HG02852 (cell line): Measurements from ENCODE around the gene HCCS.

Source experiments
- ATAC-seq: cut with Tn5 transposase; IDR thresholded peaks from one replicate; pipeline ENCODE4 v1.9.1; 2021; ENCODE audit warnings: mild to moderate bottlenecking, moderate library complexity; ENCODE audit not compliant: unreplicated experiment

Gene HCCS

GRCh38 chrX:11111037-11111851 is at the start of gene HCCS:
Gene HCCS, plus strand, starts transcription at chrX:11111332. Its CDS starts 729 bp downstream, at chrX:11112061.
- ATAC-seq, result peak; percentile 92

- ATAC-seq, result no peak
Measured at GRCh38 chrX:11064276-11064675, 46.9 kb upstream of the HCCS start.

- ATAC-seq, result no peak
Measured at GRCh38 chrX:11064851-11065600, 46.1 kb upstream of the HCCS start.

- ATAC-seq, result no peak
Measured at GRCh38 chrX:11066812-11067211, 44.3 kb upstream of the HCCS start.

GRCh38 chrX:11073381-11073780 is 37.8 kb upstream of the HCCS start:
- ATAC-seq, result no peak

- no peak for ATAC-seq
Measured at GRCh38 chrX:11080741-11081305, 30.3 kb upstream of the HCCS start.

GRCh38 chrX:11081511-11081910 is 29.6 kb upstream of the HCCS start:
- ATAC-seq, result no peak

GRCh38 chrX:11085305-11085704 is 25.8 kb upstream of the HCCS start:
- ATAC-seq, result no peak

GRCh38 chrX:11089802-11090201 is 21.3 kb upstream of the HCCS start:
- ATAC-seq, result no peak

GRCh38 chrX:11097933-11098332 is 13.2 kb upstream of the HCCS start:
- ATAC-seq, result no peak

GRCh38 chrX:11099465-11099864 is 11.7 kb upstream of the HCCS start:
- no peak for ATAC-seq

- ATAC-seq, result no peak
Measured at GRCh38 chrX:11100281-11101035, 10.7 kb upstream of the HCCS start.

GRCh38 chrX:11103006-11103405 is 8.1 kb upstream of the HCCS start:
- no peak for ATAC-seq

- no peak for ATAC-seq
Measured at GRCh38 chrX:11103751-11104150, 7.4 kb upstream of the HCCS start.

- no peak for ATAC-seq
Measured at GRCh38 chrX:11105080-11105479, 6.1 kb upstream of the HCCS start.

GRCh38 chrX:11108253-11108941 is 2.7 kb upstream of the HCCS start:
- no peak for ATAC-seq

- no peak for ATAC-seq
Measured at GRCh38 chrX:11109968-11110367, 1.2 kb upstream of the HCCS start.

GRCh38 chrX:11111947-11112346 is 815 bp downstream of the HCCS start:
- no peak for ATAC-seq

- ATAC-seq, result no peak
Measured at GRCh38 chrX:11113731-11114130, 2.6 kb downstream of the HCCS start.

- ATAC-seq, result no peak
Measured at GRCh38 chrX:11117745-11118144, 6.6 kb downstream of the HCCS start.
